HCT116 (cell line): ENCODE data around the gene ZIC4. TPM values are rescaled to one million over a fixed set of nuclear protein-coding genes. Genes with fewer than 3 reads are reported as not detected.

Source experiments
- ATAC-seq: fragments of 200-7000 bp; cut with Tn5 transposase; 2 replicates; pipeline ENCODE4 v1.9.1; 2020; ENCODE audit warnings: mild to moderate bottlenecking, moderate library complexity
- BruUV-seq: library from RNA; stranded (reverse); fragments of 400-500 nt; replicated peaks from 2 replicates; lab custom pipeline; 2021; lab: Mats Ljungman, UMichigan
- CTCF ChIA-PET: fragments of 300-600 bp; sonication (Branson Sonifier 250); formaldehyde crosslinking; loops from one replicate; lab custom pipeline; 2021; ENCODE audit warnings: antibody characterized with exemption; lab: Charles Lee
- POLR2A ChIA-PET: fragments of 300-600, 350-600 bp; sonication (Branson Sonifier 250); formaldehyde crosslinking; loops from one replicate; lab custom pipeline; 2021; ENCODE audit warnings: antibody characterized with exemption; lab: Charles Lee
- RAD21 ChIA-PET, 2 experiments: fragments of 300-600 bp; sonication (Branson Sonifier 250); formaldehyde crosslinking; loops; one replicate each; lab custom pipeline; 2023; ENCODE audit warnings: low total read pairs in 2 of 2; ENCODE audit not compliant: uncharacterized antibody in 2 of 2, unreplicated experiment in 2 of 2, low non-redundant PET in 1 of 2; lab: Charles Lee
- DNase-seq: peaks from one replicate; pipeline ENCODE4 v3.0.0-alpha.2; 2010; ENCODE audit warnings: low read depth, low spot score
- H2AFZ ChIP-seq: fragments of 200-600 bp; shearing (Covaris generic), sonication (generic); 2 replicates; pipeline ENCODE4 v1.6.1; 2017; ENCODE audit warnings: low read depth, mixed run types, mixed read lengths, antibody characterized with exemption, low read length; ENCODE audit not compliant: poor library complexity, severe bottlenecking
- H3K27ac ChIP-seq: 2 replicates; pipeline ENCODE4 v1.5.1; 2012; ENCODE audit warnings: low read depth, low read length
- H3K27me3 ChIP-seq: fragments of 200-600 bp; sonication (generic); 2 replicates; pipeline ENCODE4 v1.6.1; 2016; ENCODE audit warnings: mixed run types, low read length, mixed read lengths; ENCODE audit not compliant: insufficient read depth
- H3K36me3 ChIP-seq, 2 experiments: fragments of 200-500 bp in 1 of 2; fragments of 200-600 bp in 1 of 2; sonication (Bioruptor generic) in 1 of 2; sonication (generic) in 1 of 2; 2 replicates each; pipeline versions ENCODE4 v1.5.1 to v1.6.1; 2014 to 2016; ENCODE audit warnings: low read length in 2 of 2, inconsistent platforms in 1 of 2, mixed read lengths in 1 of 2, mixed run types in 1 of 2; ENCODE audit not compliant: insufficient read depth in 2 of 2, control insufficient read depth in 1 of 2
- H3K4me1 ChIP-seq, 2 experiments: fragments of 200-600 bp in 1 of 2; sonication (generic) in 1 of 2; 2 replicates each; pipeline versions ENCODE4 v1.5.1 to v1.6.1; 2012 to 2017; ENCODE audit warnings: low read length in 2 of 2, inconsistent platforms in 1 of 2, mild to moderate bottlenecking in 1 of 2, mixed read lengths in 1 of 2, mixed run types in 1 of 2, moderate library complexity in 1 of 2; ENCODE audit not compliant: insufficient read depth in 2 of 2, control insufficient read depth in 1 of 2
- H3K4me2 ChIP-seq: fragments of 200-600 bp; sonication (generic); 2 replicates; pipeline ENCODE4 v1.6.1; 2017; ENCODE audit warnings: mixed run types, low read length, mixed read lengths
- H3K4me3 ChIP-seq, 2 experiments: fragments of 200-600 bp in 1 of 2; sonication (generic) in 1 of 2; replicated peaks in 1 of 2; 2 replicates each; pipeline ENCODE4 v1.5.1; 2011 to 2016; ENCODE audit warnings: low read length in 2 of 2, control low read depth in 1 of 2, low read depth in 1 of 2, mild to moderate bottlenecking in 1 of 2, mixed read lengths in 1 of 2, mixed run types in 1 of 2
- H3K79me2 ChIP-seq: fragments of 200-600 bp; sonication (generic); 2 replicates; pipeline ENCODE4 v1.6.1; 2017; ENCODE audit warnings: mild to moderate bottlenecking, mixed run types, low read length, moderate library complexity, mixed read lengths; ENCODE audit not compliant: insufficient read depth
- H3K9ac ChIP-seq: fragments of 200-600 bp; sonication (generic); 2 replicates; pipeline ENCODE4 v1.6.1; 2016; ENCODE audit warnings: low read length, mixed read lengths
- H3K9me2 ChIP-seq: fragments of 200-600 bp; sonication (generic), shearing (Covaris generic); 2 replicates; pipeline ENCODE4 v1.6.1; 2017; ENCODE audit warnings: mixed run types, mild to moderate bottlenecking, moderate library complexity; ENCODE audit not compliant: insufficient read depth
- H3K9me3 ChIP-seq, 2 experiments: fragments of 200-500 bp in 1 of 2; fragments of 200-600 bp in 1 of 2; sonication (Bioruptor generic) in 1 of 2; sonication (generic) in 1 of 2; 2 replicates each; pipeline ENCODE4 v1.6.1; 2014 to 2017; ENCODE audit warnings: low read length in 2 of 2, mixed read lengths in 2 of 2, inconsistent platforms in 1 of 2, low read depth in 1 of 2, mild to moderate bottlenecking in 1 of 2, mixed run types in 1 of 2, moderate library complexity in 1 of 2; ENCODE audit not compliant: control insufficient read depth in 1 of 2, insufficient read depth in 1 of 2
- H4K20me1 ChIP-seq: fragments of 200-600 bp; sonication (generic), shearing (Covaris generic); 2 replicates; pipeline ENCODE4 v1.6.1; 2017; ENCODE audit warnings: mixed run types, mild to moderate bottlenecking, moderate library complexity; ENCODE audit not compliant: insufficient read depth
- ATF3 ChIP-seq: IDR thresholded peaks from 2 replicates; pipeline ENCODE4 v1.6.1; 2012
- CBX3 ChIP-seq: IDR thresholded peaks from 2 replicates; pipeline ENCODE4 v1.6.1; 2012; ENCODE audit warnings: low read depth
- CEBPB ChIP-seq: IDR thresholded peaks from 2 replicates; pipeline ENCODE4 v1.6.1; 2012; ENCODE audit warnings: low read depth
- ELF1 ChIP-seq: IDR thresholded peaks from 2 replicates; pipeline ENCODE4 v1.6.1; 2012; ENCODE audit warnings: low read depth, borderline replicate concordance
- FOSL1 ChIP-seq: IDR thresholded peaks from 2 replicates; pipeline ENCODE4 v1.6.1; 2012; ENCODE audit warnings: low read depth
- JUND ChIP-seq: IDR thresholded peaks from 2 replicates; pipeline ENCODE4 v1.6.1; 2012
- POLR2A ChIP-seq: IDR thresholded peaks from 2 replicates; pipeline ENCODE4 v1.7.0; 2011; ENCODE audit warnings: borderline replicate concordance; ENCODE audit not compliant: insufficient read depth, insufficient read length; ENCODE audit errors: extremely low read depth
- POLR2AphosphoS5 ChIP-seq: IDR thresholded peaks from 2 replicates; pipeline ENCODE4 v1.6.1; 2011; ENCODE audit warnings: mild to moderate bottlenecking, low read depth, low read length, moderate library complexity
- YY1 ChIP-seq: IDR thresholded peaks from 2 replicates; pipeline ENCODE4 v1.6.1; 2011; ENCODE audit warnings: low read length, low read depth, moderate library complexity, mild to moderate bottlenecking; ENCODE audit not compliant: insufficient replicate concordance; ENCODE audit errors: extremely low read depth
- ZBTB33 ChIP-seq: IDR thresholded peaks from 2 replicates; pipeline ENCODE4 v1.6.1; 2011; ENCODE audit warnings: mild to moderate bottlenecking, low read length, moderate library complexity; ENCODE audit not compliant: insufficient replicate concordance; ENCODE audit errors: extremely low read depth
- ZFX ChIP-seq: fragments of 450-650 bp; IDR thresholded peaks from 2 replicates; pipeline ENCODE4 v1.6.1; 2017
- ZNF274 ChIP-seq: fragments of 200-500 bp; sonication (Bioruptor generic); IDR thresholded peaks from 2 replicates; pipeline ENCODE4 v1.6.1; 2014; ENCODE audit warnings: mild to moderate bottlenecking, low read depth, low read length, inconsistent platforms
- intact Hi-C: fragments of 100-400 bp; cut with micrococcal nuclease; formaldehyde crosslinking; loops from 2 replicates; pipeline ENCODE4 v1.10.0; 2022
- total RNA-seq: library from RNA; stranded (reverse); gene quantifications from one replicate; pipeline ENCODE4 v1.2.1, GENCODE V29; 2021; ENCODE audit not compliant: unreplicated experiment

The ZIC4 gene
- total RNA-seq, 1 experiment from 2014 or later = not detected

- Histone ChIP-seq H4K20me1 (no peaks in the 10 kb centered on the region), H3K9me2 (no peaks in the 10 kb centered on the region), H3K79me2 (no peaks in the 10 kb centered on the region), H3K4me2 (no peak overlapping the region), H3K36me3 (no peaks in the 10 kb centered on the region), H3K4me3 (no peak overlapping the region), H3K4me1 (no peaks in the 10 kb centered on the region), H3K27ac (no peak overlapping the region), H3K27me3 (no peaks in the 10 kb centered on the region), H3K9me3 (no peaks in the 10 kb centered on the region), H2AFZ (no peak overlapping the region), H3K9ac (no peak overlapping the region)
- BruUV-seq = no TSS peak
- intact Hi-C loops = no loop called here
- no peak for TF ChIP-seq ZBTB33
- TF ChIP-seq ZFX = no peak
- no peak for TF ChIP-seq ELF1
- TF ChIP-seq POLR2A = no peak
- no peak for TF ChIP-seq ZNF274
- ChIA-PET POLR2A (no interaction called here), CTCF (no interaction called here), RAD21 (no interaction called here)
- ATAC-seq (no peak), DNase-seq (no peak)
Measured at GRCh38 chr3:147419781-147420224, 13.5 kb upstream of the ZIC4 start.

- Histone ChIP-seq H3K9me2 (no peaks in the 10 kb centered on the region), H2AFZ (no peak overlapping the region), H3K27me3 (no peaks in the 10 kb centered on the region), H3K4me3 (no peak overlapping the region), H3K36me3 (no peaks in the 10 kb centered on the region), H3K79me2 (no peaks in the 10 kb centered on the region), H4K20me1 (no peaks in the 10 kb centered on the region), H3K27ac (no peak overlapping the region), H3K9me3 (no peaks in the 10 kb centered on the region), H3K4me1 (no peaks in the 10 kb centered on the region), H3K9ac (no peak overlapping the region), H3K4me2 (no peak overlapping the region)
- POLR2A ChIA-PET = no interaction called here
- ATAC-seq (no peak), DNase-seq (no peak)
- no TSS peak for BruUV-seq
- CTCF ChIA-PET = no interaction called here
- RAD21 ChIA-PET = no interaction called here
- intact Hi-C loops = no loop called here
- no peak for TF ChIP-seq POLR2AphosphoS5
- TF ChIP-seq ELF1 = no peak
- no peak for TF ChIP-seq JUND
- no peak for TF ChIP-seq CEBPB
- no peak for TF ChIP-seq POLR2A
- no peak for TF ChIP-seq ZNF274
- TF ChIP-seq CBX3 = no peak
- TF ChIP-seq ATF3 = no peak
- no peak for TF ChIP-seq ZBTB33
- TF ChIP-seq YY1 = no peak
- TF ChIP-seq FOSL1 = no peak
Measured at GRCh38 chr3:147418808-147419701, 12.7 kb upstream of the ZIC4 start.
